Psoas muscle (tissue), 8 donors: ENCODE results near the gene RBP7. TPM values are rescaled to one million over a fixed set of nuclear protein-coding genes. Genes with fewer than 3 reads are reported as not detected.
"Not testable (repeated sequence)": the region's sequence is repeated elsewhere in the genome, so short reads cannot be mapped to it uniquely, and the experiment has no call there.

Experiments used
- ATAC-seq, 4 donors: fragments of 200-7000 bp; cut with Tn5 transposase; one replicate each; pipeline ENCODE4 v1.9.1; 2020; ENCODE audit warnings: moderate library complexity in 3 of 4, mild to moderate bottlenecking in 2 of 4
- DNase-seq, 2 donors: peaks; one replicate each; pipeline ENCODE4 v3.0.0-alpha.2; 2020
- H3K27ac ChIP-seq: fragments of 200-600 bp; one replicate; pipeline ENCODE4 v1.8.0; 2022
- H3K27me3 ChIP-seq, 3 donors: fragments of 200-600 bp in 1 of 3; one replicate each; pipeline versions ENCODE4 v1.6.1 to v1.8.0; 2013 to 2022; ENCODE audit warnings: low read length in 2 of 3, mild to moderate bottlenecking in 2 of 3, moderate library complexity in 1 of 3; ENCODE audit not compliant: insufficient read depth in 3 of 3
- H3K36me3 ChIP-seq, 2 donors: fragments of 200-600 bp in 1 of 2; one replicate each; pipeline versions ENCODE4 v1.6.1 to v1.8.0; 2013 to 2022; ENCODE audit warnings: low read depth in 1 of 2, mild to moderate bottlenecking in 1 of 2, moderate library complexity in 1 of 2; ENCODE audit not compliant: insufficient read depth in 1 of 2
- H3K4me1 ChIP-seq: fragments of 200-600 bp; one replicate; pipeline ENCODE4 v1.8.0; 2022
- H3K4me3 ChIP-seq: fragments of 200-600 bp; one replicate; pipeline ENCODE4 v1.8.0; 2022; ENCODE audit warnings: mild to moderate bottlenecking
- H3K9me3 ChIP-seq: fragments of 200-600 bp; one replicate; pipeline ENCODE4 v1.8.0; 2022
- CTCF ChIP-seq: fragments of 200-600 bp; IDR thresholded peaks from one replicate; pipeline ENCODE4 v1.8.0; 2022; ENCODE audit warnings: antibody characterized with exemption
- WGBS, 3 donors: extraction: QIAGEN DNeasy Blood & Tissue Kit; methylation state at CpG; one replicate each; pipeline versions ENCODE4 v1.1.6 to v1.1.7; 2013; 5-methylcytosine and 5-hydroxymethylcytosine counted together
- intact Hi-C, 2 donors: fragments of 100-400 bp; cut with DNase I; formaldehyde crosslinking; loops; one replicate each; pipeline versions ENCODE4 v1.11.0 to v1.14.2; 2022
- polyA plus RNA-seq, 3 donors: library from polyadenylated mRNA; stranded (reverse); fragments of 200-250 nt; gene quantifications; one replicate each; pipeline ENCODE4 v1.2.3, GENCODE V29; 2013
- total RNA-seq, 4 donors: library from RNA; stranded (reverse); fragmentation: NEBNext Ultra II Directional in 2 of 4; extraction: Animal tissue kit (Norgen Biotek cat#: 25700) in 2 of 4; gene quantifications; one replicate each; pipeline versions ENCODE4 v1.2.1 to v1.2.4, GENCODE V29; 2021 to 2023
- donor health status: healthy with polysubstance abuse.
- donor health status: DM: no; HTN: no; CAD: no; lungs with moderate emphysema.
- donor health status: Bipolar disorder and iron deficiency.
- donor health status: healthy.
- donor health status: DM: yes; HTN: yes; CAD: no.
- donor health status: DM: no; HTN: no; CAD: no.
- donor health status: DM: no; HTN: no; CAD: no.
- donor health status: DM: yes; HTN: yes; CAD: no.

Gene RBP7
- total and polyA plus RNA-seq, 7 donors, result 0.89 to 13.9 (median 7.0) TPM

DNA sequence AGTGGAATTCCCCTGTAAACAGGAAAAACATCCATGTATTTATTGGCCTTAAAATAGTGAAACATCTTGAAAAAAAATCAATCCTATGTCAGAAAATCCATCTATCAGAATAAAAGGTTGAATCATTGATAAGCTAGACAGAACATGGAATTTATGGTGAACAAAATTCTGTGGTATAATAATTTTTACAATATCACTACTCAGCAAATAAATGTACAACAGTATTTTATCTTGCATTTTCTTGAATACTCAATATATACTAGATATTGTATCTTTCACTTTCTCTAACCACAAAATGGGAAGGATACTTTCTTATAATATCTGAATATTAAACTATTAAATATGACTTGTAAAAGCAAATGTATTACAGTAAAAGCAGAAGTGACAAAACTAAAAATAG is 30.0 kb downstream of the RBP7 start:
- ATAC-seq (no peak), DNase-seq (no peak)
- Histone ChIP-seq H3K36me3 (no peaks in the 10 kb centered on the region), H3K4me3 (no peak overlapping the region), H3K4me1 (no peaks in the 10 kb centered on the region), H3K27ac (no peak overlapping the region), H3K27me3 (no peaks in the 10 kb centered on the region), H3K9me3 (no peaks in the 10 kb centered on the region)
- intact Hi-C loops, result loop anchor here in 1 of 2 donors (5.0 kb wide), 1 partner anchor 65 kb away; no protein-coding TSS in a partner anchor
- no peak for TF ChIP-seq CTCF

GRCh38 chr1:10028956-10029500 is 32.0 kb downstream of the RBP7 start:
- intact Hi-C loops, result loop anchor here in 1 of 2 donors (5.0 kb wide), 1 partner anchor 67 kb away; no protein-coding TSS in a partner anchor
- 85 to 90% (median 87%) methylated on average over 15 to 24 of the region's 24 CpGs for WGBS, 3 donors
- H3K9me3 ChIP-seq, result not testable (repeated sequence)

GRCh38 chr1:10031461-10031860 is 34.4 kb downstream of the RBP7 start:
- ATAC-seq, result no peak
- peaks cover 0 to 4% of the 10 kb centered on the region in 2 donors for H3K36me3 ChIP-seq
- intact Hi-C loops, result loop anchor here (2.0 to 5.0 kb wide), 3 partner anchors 81 to 154 kb away; partner anchors contain the start of genes LZIC (in 1 of the 2) and NMNAT1 (in 1 of the 2)
- TF ChIP-seq CTCF, result no peak
- no peak overlapping the region for H3K4me3 ChIP-seq
- H3K27ac ChIP-seq, result no peak overlapping the region
- 55 to 66% (median 60%) methylated on average over 3 of the region's 3 CpGs for whole genome bisulfite sequencing, 3 donors
- DNase-seq, result no peak
- no peaks in the 10 kb centered on the region for H3K9me3 ChIP-seq
- H3K4me1 ChIP-seq, result peaks cover 15% of the 10 kb centered on the region
- H3K27me3 ChIP-seq, result no peaks in the 10 kb centered on the region

More at GRCh38 chr1:10028956-10029500, 32.0 kb downstream of the RBP7 start:
- H3K27me3 ChIP-seq, H3K4me1 ChIP-seq, H3K36me3 ChIP-seq, ATAC-seq, H3K27ac ChIP-seq, H3K4me3 ChIP-seq, DNase-seq: not testable (repeated sequence)

- peak; percentile 97 to 100 (median 98) for ATAC-seq
- intact Hi-C loops, result loop anchor here (1.0 to 5.0 kb wide), 5 partner anchors 90 to 158 kb away; partner anchors contain the start of genes LZIC (in 2 of the 2), NMNAT1 (in 2 of the 2) and CTNNBIP1 (in 1 of the 2)
- Histone ChIP-seq H3K4me1 (peaks cover 19% of the 10 kb centered on the region), H3K27me3 (no peaks in the 10 kb centered on the region), H3K9me3 (no peaks in the 10 kb centered on the region), H3K36me3 (peaks cover 0 to 17% of the 10 kb centered on the region in 2 donors), H3K4me3 (peak within 1 kb of the TSS; percentile 89), H3K27ac (peak within 1 kb of the TSS; percentile 95)
- peak; percentile 98 to 99 for DNase-seq
- TF ChIP-seq CTCF, result peak; percentile 82
- 0% methylated on average over 40 to 73 of the region's 73 CpGs for WGBS, 3 donors
Measured at GRCh38 chr1:10032590-10033358, 35.7 kb downstream of the RBP7 start, which contains the start of gene UBE4B. TSS of gene UBE4B (plus strand) at chr1:10032958. CDS start at chr1:10033671, 713 bp downstream.

GRCh38 chr1:10033359-10033845 is 36.4 kb downstream of the RBP7 start:
- peak overlapping the region; percentile 89 for H3K4me3 ChIP-seq
- peak in 1 of 2 donors; percentile 59 for DNase-seq
- no peak for TF ChIP-seq CTCF
- H3K4me1 ChIP-seq, result peaks cover 19% of the 10 kb centered on the region
- H3K27me3 ChIP-seq, result no peaks in the 10 kb centered on the region
- H3K36me3 ChIP-seq, result peaks cover 0 to 24% of the 10 kb centered on the region in 2 donors
- H3K27ac ChIP-seq, result peak overlapping the region; percentile 95
- ATAC-seq, result peak; percentile 26 to 64 (median 51)
- 0% methylated on average over 19 of the region's 19 CpGs for WGBS, 3 donors
- no peaks in the 10 kb centered on the region for H3K9me3 ChIP-seq
- intact Hi-C loops, result loop anchor here (2.0 to 5.0 kb wide), 4 partner anchors 91 to 159 kb away; partner anchors contain the start of genes LZIC (in 2 of the 2) and NMNAT1 (in 2 of the 2)
